GM06990 (cell line): ENCODE measurements around the gene TMEM92.

ENCODE experiments used
- DNase-seq: peaks from one replicate; pipeline ENCODE4 v3.0.0-alpha.2; 2011; ENCODE audit not compliant: insufficient read length; ENCODE audit errors: extremely low read depth
- H3K27me3 ChIP-seq: replicated peaks from 2 replicates; pipeline ENCODE4 v1.6.0; 2011; ENCODE audit warnings: low read length; ENCODE audit not compliant: control insufficient read depth, insufficient read depth
- H3K36me3 ChIP-seq: 2 replicates; pipeline ENCODE4 v1.5.1; 2011; ENCODE audit warnings: low read length; ENCODE audit not compliant: control insufficient read depth, insufficient read depth
- H3K4me3 ChIP-seq: replicated peaks from 2 replicates; pipeline ENCODE4 v1.5.1; 2011; ENCODE audit warnings: low read depth, mild to moderate bottlenecking, control low read depth, low read length
- CTCF ChIP-seq: IDR thresholded peaks from 2 replicates; pipeline ENCODE4 v1.5.1; 2011; ENCODE audit warnings: low read length, control low read depth, mild to moderate bottlenecking, inconsistent platforms; ENCODE audit not compliant: insufficient read depth, poor library complexity, severe bottlenecking

Gene TMEM92

GRCh38 chr17:50322271-50322670 lies 48.0 kb downstream of the TMEM92 start:
- Histone ChIP-seq H3K4me3 (no peak overlapping the region), H3K27me3 (no peaks in the 10 kb centered on the region), H3K36me3 (no peaks in the 10 kb centered on the region)
- no peak for TF ChIP-seq CTCF
- no peak for DNase-seq

GRCh38 chr17:50323060-50323459 lies 48.8 kb downstream of the TMEM92 start:
- no peak overlapping the region for H3K4me3 ChIP-seq
- no peaks in the 10 kb centered on the region for H3K27me3 ChIP-seq
- H3K36me3 ChIP-seq: no peaks in the 10 kb centered on the region
- TF ChIP-seq CTCF: no peak
- DNase-seq: no peak

- no peak for TF ChIP-seq CTCF
- H3K36me3 ChIP-seq: no peaks in the 10 kb centered on the region
- H3K27me3 ChIP-seq: no peaks in the 10 kb centered on the region
- H3K4me3 ChIP-seq: no peak overlapping the region
- DNase-seq: no peak
These were observed 51.6 kb downstream of the TMEM92 start for GRCh38 chr17:50325906-50326305.

GRCh38 chr17:50326831-50327364 lies 52.6 kb downstream of the TMEM92 start:
- Histone ChIP-seq H3K36me3 (no peaks in the 10 kb centered on the region), H3K4me3 (no peak overlapping the region), H3K27me3 (no peaks in the 10 kb centered on the region)
- no peak for DNase-seq
- TF ChIP-seq CTCF: no peak

- DNase-seq: no peak
- Histone ChIP-seq H3K27me3 (no peaks in the 10 kb centered on the region), H3K4me3 (no peak overlapping the region), H3K36me3 (no peaks in the 10 kb centered on the region)
- no peak for TF ChIP-seq CTCF
These were observed 54.4 kb downstream of the TMEM92 start for GRCh38 chr17:50328363-50329325.
